Measurements from ENCODE around the gene ZKSCAN8. TPM values are rescaled to one million over a fixed set of nuclear protein-coding genes. Genes with fewer than 3 reads are reported as not detected.

Gene ZKSCAN8
- polyA plus RNA-seq, 1 donor (not counting 4 experiments of a cell fraction or from before 2014, with no cell fraction given), result 6.4 TPM

- H3K4me2 ChIP-seq (ENCODE audit: control insufficient read depth, extremely low read depth, insufficient read depth, low read depth, low read length), result peak overlapping the region; percentile 92
- H3K9me1 ChIP-seq (ENCODE audit: control insufficient read depth, extremely low read depth, insufficient read depth, low read length), result no peaks in the 10 kb centered on the region
- H3K36me3 ChIP-seq (ENCODE audit: control insufficient read depth in 2 of 2, extremely low read depth in 1 of 2, insufficient read depth in 2 of 2, low read length in 2 of 2), result no peaks in the 10 kb centered on the region
- DNase-seq (ENCODE audit: low read depth, low spot score) (no peak), FAIRE-seq (no peak)
- H3K27ac ChIP-seq (ENCODE audit: control insufficient read depth, insufficient read depth, low read length), result peak overlapping the region; percentile 61
- H3K9ac ChIP-seq (ENCODE audit: control insufficient read depth, extremely low read depth, insufficient read depth, low read length), result peak overlapping the region; percentile 84
- no peaks in the 10 kb centered on the region for H4K20me1 ChIP-seq (ENCODE audit: control insufficient read depth, extremely low read depth, insufficient read depth, low read length)
- no peaks in the 10 kb centered on the region for H3K27me3 ChIP-seq (ENCODE audit: control insufficient read depth, extremely low read depth, insufficient read depth, low read length)
- H2AFZ ChIP-seq (ENCODE audit: control insufficient read depth, low read length), result peak overlapping the region; percentile 94
- dilution Hi-C loops (cut with MboI; ENCODE audit: extremely low pct_ligation_motif_present, low sequenced_read_pairs), result no loop called here
- peak overlapping the region; percentile 76 to 93 (median 79) for H3K4me3 ChIP-seq (ENCODE audit: control insufficient read depth in 2 of 3, extremely low read depth in 1 of 3, insufficient read depth in 2 of 3, low read depth in 1 of 3, low read length in 3 of 3)
- H3K79me2 ChIP-seq (ENCODE audit: control insufficient read depth, insufficient read depth, low read length), result peaks cover 24% of the 10 kb centered on the region
- H3K4me1 ChIP-seq (ENCODE audit: control insufficient read depth, extremely low read depth, insufficient read depth, low read length), result peaks cover 13% of the 10 kb centered on the region
- H3K9me3 ChIP-seq (ENCODE audit: control insufficient read depth, low read depth, low read length), result no peaks in the 10 kb centered on the region
- TF ChIP-seq CTCF (optimal IDR thresholded peaks at IDR 0.05 in 1 of 3, IDR thresholded peaks at IDR 0.05 in 1 of 3, conservative IDR thresholded peaks at IDR 0.05 in 1 of 3; ENCODE audit: extremely low read depth in 1 of 3, insufficient read depth in 2 of 3, low read length in 3 of 3), result no peak
Measured at GRCh38 chr6:28136585-28137504, 4.8 kb upstream of the ZKSCAN8 start.

GRCh38 chr6:28137505-28137981 is 4.1 kb upstream of the ZKSCAN8 start:
- dilution Hi-C loops (cut with MboI; ENCODE audit: extremely low pct_ligation_motif_present, low sequenced_read_pairs), result no loop called here
- FAIRE-seq, result no peak
- no peak for DNase-seq (ENCODE audit: low read depth, low spot score)

More at GRCh38 chr6:28137505-28137981, 4.1 kb upstream of the ZKSCAN8 start:
- Histone ChIP-seq H3K9ac (ENCODE audit: control insufficient read depth, extremely low read depth, insufficient read depth, low read length) (peak overlapping the region; percentile 84), H3K79me2 (ENCODE audit: control insufficient read depth, insufficient read depth, low read length) (peaks cover 28% of the 10 kb centered on the region), H3K4me1 (ENCODE audit: control insufficient read depth, extremely low read depth, insufficient read depth, low read length) (peaks cover 13% of the 10 kb centered on the region), H2AFZ (ENCODE audit: control insufficient read depth, low read length) (peak overlapping the region; percentile 94), H3K4me2 (ENCODE audit: control insufficient read depth, extremely low read depth, insufficient read depth, low read depth, low read length) (peak overlapping the region; percentile 92), H3K9me3 (ENCODE audit: control insufficient read depth, low read depth, low read length) (no peaks in the 10 kb centered on the region), H4K20me1 (ENCODE audit: control insufficient read depth, extremely low read depth, insufficient read depth, low read length) (no peaks in the 10 kb centered on the region), H3K36me3 (ENCODE audit: control insufficient read depth in 2 of 2, extremely low read depth in 1 of 2, insufficient read depth in 2 of 2, low read length in 2 of 2) (no peaks in the 10 kb centered on the region), H3K4me3 (ENCODE audit: control insufficient read depth in 2 of 3, extremely low read depth in 1 of 3, insufficient read depth in 2 of 3, low read depth in 1 of 3, low read length in 3 of 3) (peak overlapping the region; percentile 76 to 93 (median 79)), H3K27ac (ENCODE audit: control insufficient read depth, insufficient read depth, low read length) (peak overlapping the region; percentile 61), H3K27me3 (ENCODE audit: control insufficient read depth, extremely low read depth, insufficient read depth, low read length) (no peaks in the 10 kb centered on the region), H3K9me1 (ENCODE audit: control insufficient read depth, extremely low read depth, insufficient read depth, low read length) (no peaks in the 10 kb centered on the region)
- no peak for TF ChIP-seq EZH2 (IDR thresholded peaks at IDR 0.05; ENCODE audit: low read length)
